Activated CD4-positive, alpha-beta memory T cell treated with anti-CD3 and anti-CD28 coated beads, Interleukin-2, amount 10 ng/mL, durations not matched to agents 7 days and 5 days (primary cell): ENCODE results near the gene ZBTB20. TPM values are rescaled to one million over a fixed set of nuclear protein-coding genes. Genes with fewer than 3 reads are reported as not detected.

Experiments
- CTCF ChIA-PET: fragments of 350-600 bp; sonication (Branson Sonifier 250); formaldehyde crosslinking; loops from one replicate; lab custom pipeline; 2021; ENCODE audit warnings: antibody characterized with exemption, inconsistent platforms; lab: Charles Lee
- POLR2A ChIA-PET: fragments of 350-600 bp; sonication (Branson Sonifier 250); formaldehyde crosslinking; loops from one replicate; lab custom pipeline; 2021; ENCODE audit warnings: antibody characterized with exemption; lab: Charles Lee
- DNase-seq: peaks from one replicate; pipeline ENCODE4 v3.0.0-alpha.2; 2020
- H3K27ac Mint-ChIP-seq: one replicate; pipeline ENCODE4 v1.8.0; 2021; ENCODE audit warnings: mild to moderate bottlenecking, mixed read lengths
- H3K27me3 Mint-ChIP-seq: one replicate; pipeline ENCODE4 v1.8.0; 2021; ENCODE audit warnings: mixed read lengths
- H3K36me3 Mint-ChIP-seq: one replicate; pipeline ENCODE4 v1.8.0; 2021; ENCODE audit warnings: low read depth, mixed read lengths
- H3K4me1 Mint-ChIP-seq: one replicate; pipeline ENCODE4 v1.8.0; 2021; ENCODE audit warnings: mixed read lengths
- H3K4me3 Mint-ChIP-seq: one replicate; pipeline ENCODE4 v1.8.0; 2021; ENCODE audit warnings: mild to moderate bottlenecking, mixed read lengths
- H3K9me3 Mint-ChIP-seq: one replicate; pipeline ENCODE4 v1.8.0; 2021; ENCODE audit warnings: mixed read lengths
- total RNA-seq, 2 experiments: library from RNA; stranded (reverse); gene quantifications; one replicate each; pipeline ENCODE4 v1.2.3, GENCODE V29; 2021

ZBTB20 gene
- total RNA-seq, 2 experiments from 2014 or later, result 6.3 to 8.6 TPM

- H3K4me3 Mint-ChIP-seq, result no peak overlapping the region
- CTCF ChIA-PET, result no interaction called here
- H3K27me3 Mint-ChIP-seq, result no peaks in the 10 kb centered on the region
- H3K4me1 Mint-ChIP-seq, result no peaks in the 10 kb centered on the region
- H3K36me3 Mint-ChIP-seq, result no peaks in the 10 kb centered on the region
- POLR2A ChIA-PET, result no interaction called here
- no peaks in the 10 kb centered on the region for H3K9me3 Mint-ChIP-seq
- H3K27ac Mint-ChIP-seq, result no peak overlapping the region
- DNase-seq, result no peak
These were observed 346.6 kb downstream of the ZBTB20 start for GRCh38 chr3:114800272-114801031.

GRCh38 chr3:114799816-114800215 is 347.3 kb downstream of the ZBTB20 start:
- Mint-ChIP-seq H3K9me3 (no peaks in the 10 kb centered on the region), H3K27me3 (no peaks in the 10 kb centered on the region), H3K36me3 (no peaks in the 10 kb centered on the region), H3K4me1 (no peaks in the 10 kb centered on the region), H3K4me3 (no peak overlapping the region), H3K27ac (no peak overlapping the region)
- POLR2A ChIA-PET, result no interaction called here
- DNase-seq, result no peak
- CTCF ChIA-PET, result no interaction called here

GRCh38 chr3:114796796-114797195 is 350.3 kb downstream of the ZBTB20 start:
- Mint-ChIP-seq H3K9me3 (no peaks in the 10 kb centered on the region), H3K4me1 (no peaks in the 10 kb centered on the region), H3K4me3 (no peak overlapping the region), H3K36me3 (no peaks in the 10 kb centered on the region), H3K27me3 (no peaks in the 10 kb centered on the region), H3K27ac (no peak overlapping the region)
- DNase-seq, result no peak
- ChIA-PET POLR2A (no interaction called here), CTCF (no interaction called here)

- no peaks in the 10 kb centered on the region for H3K27me3 Mint-ChIP-seq
- no peak overlapping the region for H3K4me3 Mint-ChIP-seq
- H3K4me1 Mint-ChIP-seq, result no peaks in the 10 kb centered on the region
These were observed 352.0 kb downstream of the ZBTB20 start for GRCh38 chr3:114794894-114795630.

GRCh38 chr3:114792159-114792918 is 354.7 kb downstream of the ZBTB20 start:
- ChIA-PET CTCF (no interaction called here), POLR2A (no interaction called here)
- H3K4me3 Mint-ChIP-seq, result no peak overlapping the region
- no peaks in the 10 kb centered on the region for H3K4me1 Mint-ChIP-seq
- no peaks in the 10 kb centered on the region for H3K36me3 Mint-ChIP-seq
- no peak overlapping the region for H3K27ac Mint-ChIP-seq
- DNase-seq, result no peak
- H3K9me3 Mint-ChIP-seq, result no peaks in the 10 kb centered on the region
- H3K27me3 Mint-ChIP-seq, result no peaks in the 10 kb centered on the region

More at GRCh38 chr3:114794894-114795630, 352.0 kb downstream of the ZBTB20 start:
- CTCF ChIA-PET, result no interaction called here
- no peak for DNase-seq
- Mint-ChIP-seq H3K36me3 (no peaks in the 10 kb centered on the region), H3K27ac (no peak overlapping the region), H3K9me3 (no peaks in the 10 kb centered on the region)
- POLR2A ChIA-PET, result no interaction called here

- ChIA-PET CTCF (no interaction called here), POLR2A (no interaction called here)
- H3K27me3 Mint-ChIP-seq, result no peaks in the 10 kb centered on the region
- H3K36me3 Mint-ChIP-seq, result no peaks in the 10 kb centered on the region
- H3K9me3 Mint-ChIP-seq, result no peaks in the 10 kb centered on the region
- H3K27ac Mint-ChIP-seq, result no peak overlapping the region
- DNase-seq, result no peak
- H3K4me3 Mint-ChIP-seq, result no peak overlapping the region
- H3K4me1 Mint-ChIP-seq, result no peaks in the 10 kb centered on the region
These were observed 356.3 kb downstream of the ZBTB20 start for GRCh38 chr3:114790752-114791151.

- CTCF ChIA-PET, result no interaction called here
These were observed 357.3 kb downstream of the ZBTB20 start for GRCh38 chr3:114789803-114790202.

GRCh38 chr3:114775395-114775794 is 371.7 kb downstream of the ZBTB20 start:
- Mint-ChIP-seq H3K4me3 (no peak overlapping the region), H3K27ac (no peak overlapping the region), H3K9me3 (peaks cover 30% of the 10 kb centered on the region), H3K36me3 (no peaks in the 10 kb centered on the region), H3K4me1 (no peaks in the 10 kb centered on the region), H3K27me3 (no peaks in the 10 kb centered on the region)
- CTCF ChIA-PET, result no interaction called here
- DNase-seq, result no peak
- POLR2A ChIA-PET, result no interaction called here

More at GRCh38 chr3:114789803-114790202, 357.3 kb downstream of the ZBTB20 start:
- Mint-ChIP-seq H3K9me3 (no peaks in the 10 kb centered on the region), H3K36me3 (no peaks in the 10 kb centered on the region), H3K27me3 (no peaks in the 10 kb centered on the region), H3K4me3 (no peak overlapping the region), H3K27ac (no peak overlapping the region), H3K4me1 (no peaks in the 10 kb centered on the region)
- POLR2A ChIA-PET, result no interaction called here
- no peak for DNase-seq

- no peaks in the 10 kb centered on the region for H3K36me3 Mint-ChIP-seq
- no peaks in the 10 kb centered on the region for H3K4me1 Mint-ChIP-seq
- no peak for DNase-seq
- H3K9me3 Mint-ChIP-seq, result peaks cover 26% of the 10 kb centered on the region
- CTCF ChIA-PET, result no interaction called here
- POLR2A ChIA-PET, result no interaction called here
- H3K27ac Mint-ChIP-seq, result no peak overlapping the region
- H3K27me3 Mint-ChIP-seq, result no peaks in the 10 kb centered on the region
- no peak overlapping the region for H3K4me3 Mint-ChIP-seq
These were observed 376.2 kb downstream of the ZBTB20 start for GRCh38 chr3:114770874-114771273.

GRCh38 chr3:114764056-114764492 is 383.0 kb downstream of the ZBTB20 start:
- H3K9me3 Mint-ChIP-seq, result no peaks in the 10 kb centered on the region
- no peaks in the 10 kb centered on the region for H3K4me1 Mint-ChIP-seq
- ChIA-PET CTCF (no interaction called here), POLR2A (no interaction called here)
- H3K27me3 Mint-ChIP-seq, result no peaks in the 10 kb centered on the region
- no peak overlapping the region for H3K27ac Mint-ChIP-seq
- no peaks in the 10 kb centered on the region for H3K36me3 Mint-ChIP-seq
- no peak for DNase-seq
- H3K4me3 Mint-ChIP-seq, result no peak overlapping the region

- Mint-ChIP-seq H3K9me3 (no peaks in the 10 kb centered on the region), H3K4me1 (no peaks in the 10 kb centered on the region), H3K27ac (no peak overlapping the region), H3K4me3 (no peak overlapping the region), H3K36me3 (no peaks in the 10 kb centered on the region), H3K27me3 (no peaks in the 10 kb centered on the region)
- CTCF ChIA-PET, result no interaction called here
- DNase-seq, result no peak
- POLR2A ChIA-PET, result no interaction called here
These were observed 384.9 kb downstream of the ZBTB20 start for GRCh38 chr3:114762144-114762543.

- Mint-ChIP-seq H3K27ac (no peak overlapping the region), H3K27me3 (no peaks in the 10 kb centered on the region), H3K4me3 (no peak overlapping the region), H3K9me3 (no peaks in the 10 kb centered on the region), H3K4me1 (no peaks in the 10 kb centered on the region), H3K36me3 (no peaks in the 10 kb centered on the region)
- no peak for DNase-seq
- ChIA-PET POLR2A (no interaction called here), CTCF (no interaction called here)
These were observed 386.4 kb downstream of the ZBTB20 start for GRCh38 chr3:114760679-114761078.
